Breast epithelium (tissue), 4 donors: ENCODE data around the gene TRIM73. TPM values are rescaled to one million over a fixed set of nuclear protein-coding genes. Genes with fewer than 3 reads are reported as not detected.
"Not testable (repeated sequence)": the region's sequence is repeated elsewhere in the genome, so short reads cannot be mapped to it uniquely, and the experiment has no call there.

Source experiments
- DNase-seq, 2 donors: peaks; one replicate each; pipeline ENCODE4 v3.0.0-alpha.2; 2019; ENCODE audit warnings: low spot score in 2 of 2
- H3K27ac ChIP-seq, 2 donors: fragments of 200-600 bp; sonication (generic) in 1 of 2; one replicate each; pipeline ENCODE4 v1.5.1; 2016 to 2019; ENCODE audit warnings: mild to moderate bottlenecking in 1 of 2
- H3K27me3 ChIP-seq, 2 donors: fragments of 200-600 bp; sonication (generic) in 1 of 2; one replicate each; pipeline versions ENCODE4 v1.5.1 to v1.6.0; 2017 to 2019; ENCODE audit warnings: control low read depth in 1 of 2, mild to moderate bottlenecking in 1 of 2
- H3K36me3 ChIP-seq: fragments of 200-600 bp; one replicate; pipeline ENCODE4 v1.5.1; 2019
- H3K4me1 ChIP-seq, 2 donors: fragments of 200-600 bp; sonication (generic); one replicate each; pipeline ENCODE4 v1.5.1; 2016 to 2019; ENCODE audit warnings: control low read depth in 1 of 2
- H3K4me3 ChIP-seq, 3 donors: fragments of 200-600 bp; sonication (generic); 1 replicate in 2 of 3; 2 replicates in 1 of 3; pipeline ENCODE4 v1.5.1; 2016 to 2019; ENCODE audit warnings: mild to moderate bottlenecking in 3 of 3, moderate library complexity in 2 of 3
- H3K9me3 ChIP-seq, 2 donors: fragments of 200-600 bp; sonication (generic) in 1 of 2; one replicate each; pipeline ENCODE4 v1.5.1; 2016 to 2019; ENCODE audit warnings: control low read depth in 1 of 2
- CTCF ChIP-seq, 3 donors: fragments of 450-650 bp; IDR thresholded peaks; one replicate each; pipeline ENCODE4 v1.5.1; 2016 to 2017; ENCODE audit warnings: antibody characterized with exemption in 3 of 3, mild to moderate bottlenecking in 3 of 3, moderate library complexity in 3 of 3
- intact Hi-C: fragments of 100-400 bp; cut with DNase I; formaldehyde crosslinking; loops from one replicate; pipeline ENCODE4 v1.15.1; 2023; ENCODE audit warnings: low total_unique reads
- total RNA-seq, 3 donors: library from RNA; depleted of rRNA; stranded (reverse); fragments of >200 nt; gene quantifications; one replicate each; pipeline ENCODE4 v1.1.0, GENCODE V29; 2016

Gene TRIM73
- total RNA-seq, 3 donors from 2014 or later = 2.2 to 5.6 (median 4.8) TPM

- H3K36me3 ChIP-seq, DNase-seq, intact Hi-C loops, H3K27ac ChIP-seq, H3K27me3 ChIP-seq, H3K4me3 ChIP-seq, H3K9me3 ChIP-seq, H3K4me1 ChIP-seq: not testable (repeated sequence)
These were observed 24.7 kb downstream of the TRIM73 start for GRCh38 chr7:75420152-75420551.

- DNase-seq = peak in 1 of 2 donors; percentile 10
- intact Hi-C loops, H3K36me3 ChIP-seq: not testable (repeated sequence)
These were observed 26.6 kb downstream of the TRIM73 start for GRCh38 chr7:75421798-75422710.

GRCh38 chr7:75423481-75423880 is 28.1 kb downstream of the TRIM73 start:
- H3K4me1 ChIP-seq, H3K27me3 ChIP-seq, H3K36me3 ChIP-seq, intact Hi-C loops, H3K4me3 ChIP-seq, H3K27ac ChIP-seq, H3K9me3 ChIP-seq: not testable (repeated sequence)
- peak in 1 of 2 donors; percentile 10 for DNase-seq

More at GRCh38 chr7:75421798-75422710, 26.6 kb downstream of the TRIM73 start:
- not testable (repeated sequence) for H3K27ac ChIP-seq, H3K4me1 ChIP-seq, H3K4me3 ChIP-seq, H3K27me3 ChIP-seq, H3K9me3 ChIP-seq

- intact Hi-C loops, H3K27ac ChIP-seq, H3K36me3 ChIP-seq, DNase-seq, H3K4me1 ChIP-seq, H3K27me3 ChIP-seq, H3K9me3 ChIP-seq, H3K4me3 ChIP-seq: not testable (repeated sequence)
These were observed 43.6 kb downstream of the TRIM73 start for GRCh38 chr7:75439000-75439399.

GRCh38 chr7:75442101-75442464 is 46.7 kb downstream of the TRIM73 start:
- Histone ChIP-seq H3K27ac (peak overlapping the region; percentile 86 to 90), H3K4me3 (peak overlapping the region; percentile 51 to 75 (median 58))
- DNase-seq, H3K9me3 ChIP-seq, H3K36me3 ChIP-seq, H3K27me3 ChIP-seq, H3K4me1 ChIP-seq, intact Hi-C loops: not testable (repeated sequence)

GRCh38 chr7:75442465-75443111 is 47.2 kb downstream of the TRIM73 start:
- H3K4me1 ChIP-seq, DNase-seq, H3K9me3 ChIP-seq, H3K27me3 ChIP-seq, intact Hi-C loops, H3K36me3 ChIP-seq: not testable (repeated sequence)
- Histone ChIP-seq H3K4me3 (peak overlapping the region; percentile 51 to 75 (median 58)), H3K27ac (peak overlapping the region; percentile 86 to 90)

- intact Hi-C loops, DNase-seq, H3K27me3 ChIP-seq, H3K9me3 ChIP-seq, H3K4me1 ChIP-seq, H3K4me3 ChIP-seq, H3K36me3 ChIP-seq, H3K27ac ChIP-seq: not testable (repeated sequence)
These were observed 54.5 kb downstream of the TRIM73 start for GRCh38 chr7:75449946-75450345.

GRCh38 chr7:75452494-75452955 is 57.1 kb downstream of the TRIM73 start:
- DNase-seq, intact Hi-C loops, H3K4me3 ChIP-seq, H3K4me1 ChIP-seq, H3K9me3 ChIP-seq, H3K36me3 ChIP-seq, H3K27me3 ChIP-seq, H3K27ac ChIP-seq: not testable (repeated sequence)
- peak in 1 of 3 donors; percentile 9 for TF ChIP-seq CTCF (IDR thresholded peaks at IDR 0.05)

Other genes starting within 250 kb of the TRIM73 start
- gene POM121C, start 90.7 kb downstream of the TRIM73 start, total RNA-seq = 10 to 100 TPM; 11.4 to 19.0 (median 16.1) TPM
- gene SPDYE5, start 96.7 kb downstream of the TRIM73 start, total RNA-seq = not detected